Activated naive CD4-positive, alpha-beta T cell treated with anti-CD3 and anti-CD28 coated beads for 36 hours (primary cell): ENCODE data around the gene PPID. TPM values are rescaled to one million over a fixed set of nuclear protein-coding genes. Genes with fewer than 3 reads are reported as not detected.
"Not testable (repeated sequence)": the region's sequence is repeated elsewhere in the genome, so short reads cannot be mapped to it uniquely, and the experiment has no call there.

ENCODE experiments used
- CTCF ChIA-PET: fragments of 350-600 bp; sonication (Branson Sonifier 250); formaldehyde crosslinking; loops from one replicate; lab custom pipeline; 2021; ENCODE audit warnings: antibody characterized with exemption; lab: Charles Lee
- DNase-seq: peaks from one replicate; pipeline ENCODE4 v3.0.0-alpha.2; 2020
- H3K27ac Mint-ChIP-seq: one replicate; pipeline ENCODE4 v1.8.0; 2021; ENCODE audit warnings: mild to moderate bottlenecking, mixed read lengths
- H3K27me3 Mint-ChIP-seq: one replicate; pipeline ENCODE4 v1.8.0; 2021; ENCODE audit warnings: low read depth, mixed read lengths
- H3K36me3 Mint-ChIP-seq: one replicate; pipeline ENCODE4 v1.8.0; 2021; ENCODE audit warnings: low read depth, mixed read lengths
- H3K4me1 Mint-ChIP-seq: one replicate; pipeline ENCODE4 v1.8.0; 2021; ENCODE audit warnings: low read depth, mixed read lengths
- H3K4me3 Mint-ChIP-seq: one replicate; pipeline ENCODE4 v1.8.0; 2021; ENCODE audit warnings: mild to moderate bottlenecking, moderate library complexity, mixed read lengths
- H3K9me3 Mint-ChIP-seq: one replicate; pipeline ENCODE4 v1.8.0; 2021; ENCODE audit warnings: mixed read lengths
- intact Hi-C: fragments of 100-400 bp; cut with micrococcal nuclease; formaldehyde crosslinking; loops from one replicate; pipeline ENCODE4 v1.15.1; 2023
- total RNA-seq, 2 experiments: library from RNA; stranded (reverse); gene quantifications; one replicate each; pipeline ENCODE4 v1.2.3, GENCODE V29; 2021

Gene PPID
- total RNA-seq, 2 experiments from 2014 or later = 55.4 to 55.6 TPM

DNA sequence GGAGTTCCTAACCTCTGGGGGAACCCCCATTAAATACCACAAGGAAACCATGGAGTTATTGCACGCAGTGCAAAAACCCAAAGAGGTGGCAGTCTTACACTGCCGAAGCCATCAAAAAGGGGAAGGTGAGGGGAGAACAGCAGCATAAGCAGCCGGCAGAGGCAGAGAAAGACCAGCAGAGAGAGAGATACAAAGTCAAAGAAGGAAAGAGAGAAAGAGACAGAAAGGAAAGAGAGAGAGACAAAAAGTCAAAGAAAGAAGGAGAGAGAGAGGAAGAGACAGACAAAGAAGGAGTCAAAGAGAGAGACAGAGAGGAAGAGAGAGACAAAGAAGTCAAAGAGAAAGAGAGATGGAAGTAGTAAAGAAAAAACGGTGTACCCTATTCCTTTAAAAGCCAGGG is 59.9 kb downstream of the PPID start:
- intact Hi-C loops, H3K27me3 Mint-ChIP-seq, H3K4me3 Mint-ChIP-seq, H3K4me1 Mint-ChIP-seq, H3K9me3 Mint-ChIP-seq, DNase-seq, H3K36me3 Mint-ChIP-seq, H3K27ac Mint-ChIP-seq, CTCF ChIA-PET: not testable (repeated sequence)

Other genes with a start within 250 kb of the PPID start
- gene RXFP1, start 201.5 kb downstream of the PPID start, total RNA-seq = not detected
- gene C4orf46, start 51.5 kb downstream of the PPID start, total RNA-seq = 10 to 100 TPM; 18.9 to 20.9 TPM
- gene ETFDH, start 51.1 kb downstream of the PPID start, total RNA-seq = 10 to 100 TPM; 35.4 to 36.8 TPM
- gene FNIP2, start 45.6 kb upstream of the PPID start, total RNA-seq = 10 to 100 TPM; 10.1 to 11.3 TPM